ENCODE data around the gene KIF1C.

KIF1C gene

GRCh38 chr17:4997302-4998026 lies at the start of gene KIF1C, which contains the start of gene INCA1:
Gene KIF1C (plus strand): TSS chr17:4997950. CDS start chr17:5000247, 2,297 bp downstream.
Gene INCA1 (minus strand): TSS chr17:4997522. CDS start chr17:4994437, 3,085 bp downstream.
- peak; percentile 88 for DNase-seq

- DNase-seq, result peak; percentile 92
Measured at GRCh38 chr17:4948166-4948930, 49.4 kb upstream of the KIF1C start, which contains the start of gene PFN1. Gene PFN1 (minus strand): TSS chr17:4948530. CDS start chr17:4948394, 136 bp downstream.

GRCh38 chr17:4948931-4949320 lies 48.8 kb upstream of the KIF1C start:
- peak; percentile 81 for DNase-seq

GRCh38 chr17:4949321-4950074 lies 48.3 kb upstream of the KIF1C start:
- peak; percentile 79 for DNase-seq

GRCh38 chr17:4950075-4950745 lies 47.5 kb upstream of the KIF1C start:
- DNase-seq, result peak; percentile 42

- no peak for DNase-seq
Measured at GRCh38 chr17:4950746-4951204, 47.0 kb upstream of the KIF1C start, which contains the start of gene ENO3. Gene ENO3 (plus strand): TSS chr17:4951119. CDS start chr17:4951830, 711 bp downstream.

GRCh38 chr17:4951486-4951885 lies 46.3 kb upstream of the KIF1C start:
- no peak for DNase-seq

GRCh38 chr17:4953451-4953961 lies 44.2 kb upstream of the KIF1C start:
- DNase-seq, result no peak

GRCh38 chr17:4955091-4955490 lies 42.7 kb upstream of the KIF1C start:
- DNase-seq, result no peak

GRCh38 chr17:4956493-4957061 lies 41.2 kb upstream of the KIF1C start:
- DNase-seq, result peak; percentile 52

GRCh38 chr17:4958102-4958501 lies 39.6 kb upstream of the KIF1C start:
- no peak for DNase-seq

GRCh38 chr17:4959261-4959965 lies 38.3 kb upstream of the KIF1C start:
- DNase-seq, result no peak

GRCh38 chr17:4960279-4960922 lies 37.3 kb upstream of the KIF1C start:
- no peak for DNase-seq

- DNase-seq, result no peak
Measured at GRCh38 chr17:4965311-4965986, 32.3 kb upstream of the KIF1C start.

- peak; percentile 94 for DNase-seq
Measured at GRCh38 chr17:4966844-4967538, 30.8 kb upstream of the KIF1C start.

- peak; percentile 94 for DNase-seq
Measured at GRCh38 chr17:4967539-4968485, 29.9 kb upstream of the KIF1C start, which contains the start of gene SPAG7. Gene SPAG7 (minus strand): TSS chr17:4967817. CDS start chr17:4967804, 13 bp downstream.

- peak; percentile 46 for DNase-seq
Measured at GRCh38 chr17:4968486-4969046, 29.2 kb upstream of the KIF1C start.
